ENCODE measurements around the gene ZNF474.
"Not testable (repeated sequence)": the region's sequence is repeated elsewhere in the genome, so short reads cannot be mapped to it uniquely, and the experiment has no call there.

The ZNF474 gene

GRCh38 chr5:122129306-122129705, at the start of gene ZNF474:
Gene ZNF474, plus strand, starts transcription at chr5:122129546. Its CDS starts 22,445 bp downstream, at chr5:122151991.
- H3K36me3 ChIP-seq (ENCODE audit: insufficient read depth, low read length): no peaks in the 10 kb centered on the region
- H3K9me3 ChIP-seq (ENCODE audit: low read length): no peaks in the 10 kb centered on the region
- peaks cover 43% of the 10 kb centered on the region for H3K4me1 ChIP-seq (ENCODE audit: insufficient read depth, low read length)
- peak within 1 kb of the TSS; percentile 24 for H3K27ac ChIP-seq (ENCODE audit: low read depth, low read length)
- peak within 1 kb of the TSS in 1 of 2 donors; percentile 36 for H3K4me3 ChIP-seq (ENCODE audit: low read depth in 1 of 2, low read length in 2 of 2)
- H3K27me3 ChIP-seq (ENCODE audit: control insufficient read depth in 1 of 2, insufficient read depth in 2 of 2, low read length in 2 of 2): no peaks in the 10 kb centered on the region
- H3K9ac ChIP-seq (ENCODE audit: low read length): no peak within 1 kb of the TSS

- Histone ChIP-seq H3K27ac (ENCODE audit: low read depth, low read length) (no peak overlapping the region), H3K9ac (ENCODE audit: low read length) (no peak overlapping the region), H3K9me3 (ENCODE audit: low read length) (no peaks in the 10 kb centered on the region), H3K36me3 (ENCODE audit: insufficient read depth, low read length) (no peaks in the 10 kb centered on the region), H3K4me1 (ENCODE audit: insufficient read depth, low read length) (peaks cover 4% of the 10 kb centered on the region), H3K27me3 (ENCODE audit: control insufficient read depth in 1 of 2, insufficient read depth in 2 of 2, low read length in 2 of 2) (no peaks in the 10 kb centered on the region), H3K4me3 (ENCODE audit: low read depth in 1 of 2, low read length in 2 of 2) (no peak overlapping the region)
Observed at GRCh38 chr5:122081541-122081940, 47.8 kb upstream of the ZNF474 start.

GRCh38 chr5:122083535-122083934, 45.8 kb upstream of the ZNF474 start:
- Histone ChIP-seq H3K27me3 (ENCODE audit: control insufficient read depth in 1 of 2, insufficient read depth in 2 of 2, low read length in 2 of 2) (no peaks in the 10 kb centered on the region), H3K27ac (ENCODE audit: low read depth, low read length) (no peak overlapping the region), H3K9ac (ENCODE audit: low read length) (no peak overlapping the region), H3K36me3 (ENCODE audit: insufficient read depth, low read length) (no peaks in the 10 kb centered on the region), H3K4me3 (ENCODE audit: low read depth in 1 of 2, low read length in 2 of 2) (no peak overlapping the region), H3K4me1 (ENCODE audit: insufficient read depth, low read length) (peaks cover 3% of the 10 kb centered on the region), H3K9me3 (ENCODE audit: low read length) (no peaks in the 10 kb centered on the region)

- Histone ChIP-seq H3K9ac (ENCODE audit: low read length) (no peak overlapping the region), H3K9me3 (ENCODE audit: low read length) (no peaks in the 10 kb centered on the region), H3K27ac (ENCODE audit: low read depth, low read length) (no peak overlapping the region), H3K36me3 (ENCODE audit: insufficient read depth, low read length) (no peaks in the 10 kb centered on the region), H3K27me3 (ENCODE audit: control insufficient read depth in 1 of 2, insufficient read depth in 2 of 2, low read length in 2 of 2) (no peaks in the 10 kb centered on the region), H3K4me1 (ENCODE audit: insufficient read depth, low read length) (no peaks in the 10 kb centered on the region), H3K4me3 (ENCODE audit: low read depth in 1 of 2, low read length in 2 of 2) (no peak overlapping the region)
Observed at GRCh38 chr5:122085041-122085440, 44.3 kb upstream of the ZNF474 start.

- Histone ChIP-seq H3K9ac (ENCODE audit: low read length) (no peak overlapping the region), H3K4me1 (ENCODE audit: insufficient read depth, low read length) (no peaks in the 10 kb centered on the region), H3K27me3 (ENCODE audit: control insufficient read depth in 1 of 2, insufficient read depth in 2 of 2, low read length in 2 of 2) (no peaks in the 10 kb centered on the region), H3K27ac (ENCODE audit: low read depth, low read length) (no peak overlapping the region), H3K9me3 (ENCODE audit: low read length) (no peaks in the 10 kb centered on the region), H3K36me3 (ENCODE audit: insufficient read depth, low read length) (no peaks in the 10 kb centered on the region), H3K4me3 (ENCODE audit: low read depth in 1 of 2, low read length in 2 of 2) (no peak overlapping the region)
Observed at GRCh38 chr5:122089096-122090013, 40.0 kb upstream of the ZNF474 start.

GRCh38 chr5:122091936-122092600, 37.3 kb upstream of the ZNF474 start:
- Histone ChIP-seq H3K4me3 (ENCODE audit: low read depth in 1 of 2, low read length in 2 of 2) (no peak overlapping the region), H3K9me3 (ENCODE audit: low read length) (no peaks in the 10 kb centered on the region), H3K36me3 (ENCODE audit: insufficient read depth, low read length) (no peaks in the 10 kb centered on the region)

GRCh38 chr5:122093415-122094180, 35.7 kb upstream of the ZNF474 start:
- no peaks in the 10 kb centered on the region for H3K27me3 ChIP-seq (ENCODE audit: control insufficient read depth in 1 of 2, insufficient read depth in 2 of 2, low read length in 2 of 2)
- H3K27ac ChIP-seq (ENCODE audit: low read depth, low read length): no peak overlapping the region
- H3K36me3 ChIP-seq (ENCODE audit: insufficient read depth, low read length): no peaks in the 10 kb centered on the region
- H3K4me1 ChIP-seq (ENCODE audit: insufficient read depth, low read length): no peaks in the 10 kb centered on the region
- H3K9me3 ChIP-seq (ENCODE audit: low read length): no peaks in the 10 kb centered on the region
- H3K4me3 ChIP-seq (ENCODE audit: low read depth in 1 of 2, low read length in 2 of 2): no peak overlapping the region
- H3K9ac ChIP-seq (ENCODE audit: low read length): no peak overlapping the region

More at GRCh38 chr5:122091936-122092600, 37.3 kb upstream of the ZNF474 start:
- Histone ChIP-seq H3K4me1 (ENCODE audit: insufficient read depth, low read length) (no peaks in the 10 kb centered on the region), H3K27me3 (ENCODE audit: control insufficient read depth in 1 of 2, insufficient read depth in 2 of 2, low read length in 2 of 2) (no peaks in the 10 kb centered on the region), H3K9ac (ENCODE audit: low read length) (no peak overlapping the region), H3K27ac (ENCODE audit: low read depth, low read length) (no peak overlapping the region)

GRCh38 chr5:122094251-122094650, 35.1 kb upstream of the ZNF474 start:
- not testable (repeated sequence) for H3K36me3 ChIP-seq (ENCODE audit: insufficient read depth, low read length); H3K27ac ChIP-seq (ENCODE audit: low read depth, low read length); H3K9ac ChIP-seq (ENCODE audit: low read length); H3K4me1 ChIP-seq (ENCODE audit: insufficient read depth, low read length); H3K4me3 ChIP-seq (ENCODE audit: low read depth in 1 of 2, low read length in 2 of 2); H3K9me3 ChIP-seq (ENCODE audit: low read length); H3K27me3 ChIP-seq (ENCODE audit: control insufficient read depth in 1 of 2, insufficient read depth in 2 of 2, low read length in 2 of 2)

GRCh38 chr5:122095158-122095557, 34.2 kb upstream of the ZNF474 start:
- Histone ChIP-seq H3K9me3 (ENCODE audit: low read length) (no peaks in the 10 kb centered on the region), H3K27me3 (ENCODE audit: control insufficient read depth in 1 of 2, insufficient read depth in 2 of 2, low read length in 2 of 2) (no peaks in the 10 kb centered on the region), H3K36me3 (ENCODE audit: insufficient read depth, low read length) (no peaks in the 10 kb centered on the region), H3K4me1 (ENCODE audit: insufficient read depth, low read length) (no peaks in the 10 kb centered on the region), H3K27ac (ENCODE audit: low read depth, low read length) (no peak overlapping the region), H3K4me3 (ENCODE audit: low read depth in 1 of 2, low read length in 2 of 2) (no peak overlapping the region), H3K9ac (ENCODE audit: low read length) (no peak overlapping the region)

GRCh38 chr5:122097391-122097790, 32.0 kb upstream of the ZNF474 start:
- no peak overlapping the region for H3K4me3 ChIP-seq (ENCODE audit: low read depth in 1 of 2, low read length in 2 of 2)
- no peaks in the 10 kb centered on the region for H3K36me3 ChIP-seq (ENCODE audit: insufficient read depth, low read length)
- H3K27me3 ChIP-seq (ENCODE audit: control insufficient read depth in 1 of 2, insufficient read depth in 2 of 2, low read length in 2 of 2): no peaks in the 10 kb centered on the region
- H3K9me3 ChIP-seq (ENCODE audit: low read length): no peaks in the 10 kb centered on the region
- no peak overlapping the region for H3K9ac ChIP-seq (ENCODE audit: low read length)
- H3K27ac ChIP-seq (ENCODE audit: low read depth, low read length): no peak overlapping the region
- H3K4me1 ChIP-seq (ENCODE audit: insufficient read depth, low read length): no peaks in the 10 kb centered on the region

- no peak overlapping the region for H3K27ac ChIP-seq (ENCODE audit: low read depth, low read length)
- H3K9ac ChIP-seq (ENCODE audit: low read length): no peak overlapping the region
- H3K9me3 ChIP-seq (ENCODE audit: low read length): no peaks in the 10 kb centered on the region
- H3K4me3 ChIP-seq (ENCODE audit: low read depth in 1 of 2, low read length in 2 of 2): no peak overlapping the region
- no peaks in the 10 kb centered on the region for H3K36me3 ChIP-seq (ENCODE audit: insufficient read depth, low read length)
- H3K4me1 ChIP-seq (ENCODE audit: insufficient read depth, low read length): no peaks in the 10 kb centered on the region
- no peaks in the 10 kb centered on the region for H3K27me3 ChIP-seq (ENCODE audit: control insufficient read depth in 1 of 2, insufficient read depth in 2 of 2, low read length in 2 of 2)
Observed at GRCh38 chr5:122099060-122099790, 30.1 kb upstream of the ZNF474 start.

Data from muscle layer of colon (tissue), 2 donors.